NCI-H524 treated with DMSO at 0.1 percent for 48 hours (cell line): ENCODE measurements around the gene WLS.
"Not testable (repeated sequence)": the region's sequence is repeated elsewhere in the genome, so short reads cannot be mapped to it uniquely, and the experiment has no call there.

Experiments used
- DNase-seq: peaks from one replicate; lab custom pipeline; 2025; lab: John Stamatoyannopoulos, UW

Gene WLS

GRCh38 chr1:68164918-68165317 is 67.4 kb downstream of the WLS start:
- no peak for DNase-seq

GRCh38 chr1:68163220-68163619 is 69.1 kb downstream of the WLS start:
- no peak for DNase-seq

GRCh38 chr1:68162761-68163160 is 69.6 kb downstream of the WLS start:
- no peak for DNase-seq

DNA sequence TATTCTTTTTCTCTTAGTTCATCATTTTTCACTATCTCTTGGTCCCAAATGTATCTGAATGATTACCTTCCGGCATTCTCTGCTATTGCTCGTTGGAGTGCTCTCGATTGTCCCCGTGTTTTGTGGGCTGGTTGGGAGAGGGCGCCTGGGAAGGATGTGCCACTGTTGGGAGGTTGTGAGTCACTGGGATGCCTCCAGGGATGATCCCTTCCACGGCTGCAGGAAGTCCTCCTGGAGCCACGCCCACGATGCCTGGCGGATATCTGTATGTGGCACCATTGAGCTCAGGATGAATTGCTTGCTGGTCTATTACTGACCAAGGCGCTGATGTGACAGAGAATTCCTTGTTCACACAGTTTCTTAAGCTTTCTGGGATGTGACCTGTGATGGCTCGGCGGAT is 70.7 kb downstream of the WLS start:
- not testable (repeated sequence) for DNase-seq

DNA sequence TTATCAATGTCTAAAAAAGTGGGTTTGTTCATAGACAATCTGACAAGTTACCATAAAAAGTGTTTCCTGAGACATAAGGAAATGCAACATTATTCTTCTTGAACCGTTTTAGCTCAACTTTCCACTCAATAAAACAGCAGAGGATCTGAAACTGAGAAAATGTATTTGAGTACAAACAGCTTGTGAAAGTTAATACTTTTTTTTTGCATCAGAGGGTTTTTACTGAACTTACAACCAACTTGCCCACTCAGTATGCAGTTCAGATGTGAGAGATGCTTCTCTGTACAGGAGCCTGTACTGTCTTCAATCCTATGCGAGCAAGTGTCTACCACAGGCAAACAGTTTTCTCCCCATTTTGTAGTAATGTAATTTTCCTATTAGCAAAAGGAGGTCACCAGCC is 71.4 kb downstream of the WLS start:
- DNase-seq, result not testable (repeated sequence)

DNA sequence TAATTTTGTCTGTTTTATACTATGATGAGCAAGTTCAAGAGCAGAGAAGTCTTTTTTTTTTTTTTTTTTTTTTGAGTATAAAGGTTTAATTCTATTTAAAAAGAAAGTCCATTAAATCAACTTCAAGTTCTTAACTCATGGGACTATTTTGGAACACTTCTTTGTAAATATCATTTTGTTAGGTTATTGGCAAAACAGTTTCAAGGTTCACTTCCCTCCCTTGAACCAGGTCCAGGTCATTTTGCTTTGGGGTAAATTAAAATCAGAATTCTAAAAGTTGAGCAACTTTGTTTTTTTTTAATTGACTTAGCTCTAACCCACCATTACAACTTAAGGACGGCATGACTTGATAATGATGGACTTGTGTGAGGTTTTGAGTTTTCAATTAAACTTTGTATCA is 72.3 kb downstream of the WLS start:
- no peak for DNase-seq

GRCh38 chr1:68158837-68159236 is 73.5 kb downstream of the WLS start:
- no peak for DNase-seq

DNA sequence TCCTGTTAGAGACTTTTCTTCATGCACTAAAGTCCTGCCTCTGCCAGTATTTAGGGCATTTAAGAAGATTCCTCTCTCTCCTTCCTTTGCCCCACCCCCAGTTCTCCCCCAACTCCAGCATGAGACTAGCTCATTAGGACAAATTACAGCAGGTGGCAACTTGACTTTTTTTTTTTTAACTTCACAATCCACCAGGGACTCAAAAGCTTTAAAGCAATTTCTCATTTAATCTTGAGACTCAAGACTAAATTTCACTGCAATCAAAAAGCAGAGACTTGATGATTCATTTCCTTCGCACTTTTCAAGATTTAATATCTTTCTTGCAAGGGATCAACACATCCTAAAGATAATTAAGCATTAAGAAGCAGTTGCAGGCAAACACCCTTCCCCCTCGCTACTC is 74.9 kb downstream of the WLS start:
- DNase-seq, result peak; percentile 4

DNA sequence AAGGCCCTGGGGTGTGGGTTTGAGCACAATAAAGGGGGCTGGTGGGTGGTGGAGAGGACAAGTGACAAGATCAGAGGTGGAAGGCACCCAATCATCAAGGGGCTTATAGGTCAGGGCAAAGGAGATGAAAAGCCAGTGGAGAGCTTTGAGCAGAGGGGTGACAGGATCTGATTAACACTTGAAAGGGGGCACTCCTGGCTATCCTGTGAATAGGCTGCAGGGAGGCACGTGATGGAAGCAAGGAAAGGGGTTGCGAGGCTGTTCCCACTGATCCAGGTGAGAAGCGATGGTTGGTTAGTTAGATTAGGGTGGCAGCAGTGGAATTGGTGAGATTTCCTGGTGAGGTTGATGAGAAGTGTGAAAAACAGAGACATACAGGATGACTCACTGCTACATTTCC is 80.6 kb downstream of the WLS start:
- DNase-seq, result no peak

DNA sequence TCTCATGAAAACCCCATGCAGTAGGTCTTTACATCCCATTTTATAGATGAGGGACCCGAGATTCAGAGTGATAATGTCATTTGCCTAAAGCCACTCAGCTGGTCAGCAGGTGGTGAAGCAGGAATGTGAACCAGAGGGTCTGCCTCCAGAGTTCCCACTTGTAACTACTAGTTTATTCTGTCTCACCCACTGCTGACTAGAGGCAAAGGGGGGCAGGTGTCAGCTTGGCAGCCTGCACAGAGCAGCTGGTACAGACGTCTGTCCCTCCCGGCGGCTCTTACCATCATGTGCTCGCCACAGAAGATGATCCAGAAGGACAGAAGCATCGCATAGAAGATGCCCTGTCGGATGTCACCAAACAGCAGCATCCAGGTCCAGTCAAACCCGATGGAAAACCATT is 82.4 kb downstream of the WLS start:
- peak; percentile 81 for DNase-seq

DNA sequence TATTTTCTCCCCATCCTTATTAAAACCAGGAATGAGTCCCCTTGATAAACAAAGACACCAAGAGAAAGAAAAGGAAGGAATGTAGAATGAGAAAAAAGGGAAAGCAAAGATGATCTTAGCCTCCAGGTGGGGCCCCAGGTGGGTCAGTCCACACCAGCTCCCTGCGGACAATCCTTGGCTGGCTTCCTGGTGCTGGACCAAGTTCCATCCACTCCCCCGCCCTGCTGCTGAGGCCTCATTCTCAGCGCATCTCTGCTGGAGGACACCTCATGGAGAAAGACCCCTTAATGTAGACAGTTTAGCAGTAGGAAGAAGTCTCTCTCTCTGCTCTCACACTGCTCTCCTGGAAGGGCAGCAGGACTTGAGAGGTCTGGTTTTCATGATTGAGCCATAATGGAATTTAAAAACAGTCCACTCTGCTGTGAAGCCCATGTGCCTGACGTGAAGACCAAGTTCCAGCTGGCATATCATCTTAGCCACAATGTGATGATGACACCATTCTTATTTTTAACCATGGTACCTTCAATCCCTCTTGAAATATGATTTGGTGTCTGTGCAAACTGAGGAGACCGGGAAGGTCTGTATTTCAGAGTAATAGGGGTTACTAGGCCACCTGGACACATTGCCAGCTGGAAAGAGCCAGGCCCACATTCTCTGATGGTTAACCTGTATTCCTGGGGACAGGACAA is 83.1 kb downstream of the WLS start:
- no peak for DNase-seq

DNA sequence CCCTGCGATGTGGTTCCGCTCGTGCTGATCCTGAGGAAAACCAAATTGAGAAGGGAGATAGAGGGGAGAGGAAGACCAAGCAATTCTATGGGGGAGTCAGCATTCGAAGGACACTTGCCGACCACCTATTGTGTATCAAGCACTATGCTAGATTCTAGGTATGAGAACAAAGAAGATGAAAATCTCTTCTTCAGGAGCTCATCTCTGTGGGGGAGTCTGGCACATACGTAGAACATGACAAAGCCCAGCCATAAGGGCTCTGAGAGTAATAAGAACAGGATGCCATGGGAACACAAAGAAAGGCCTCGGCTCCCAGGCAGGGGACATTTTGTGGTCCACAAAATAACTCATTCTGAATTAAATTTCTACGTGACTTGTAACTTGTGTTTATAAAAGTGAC is 83.7 kb downstream of the WLS start:
- DNase-seq, result no peak

DNA sequence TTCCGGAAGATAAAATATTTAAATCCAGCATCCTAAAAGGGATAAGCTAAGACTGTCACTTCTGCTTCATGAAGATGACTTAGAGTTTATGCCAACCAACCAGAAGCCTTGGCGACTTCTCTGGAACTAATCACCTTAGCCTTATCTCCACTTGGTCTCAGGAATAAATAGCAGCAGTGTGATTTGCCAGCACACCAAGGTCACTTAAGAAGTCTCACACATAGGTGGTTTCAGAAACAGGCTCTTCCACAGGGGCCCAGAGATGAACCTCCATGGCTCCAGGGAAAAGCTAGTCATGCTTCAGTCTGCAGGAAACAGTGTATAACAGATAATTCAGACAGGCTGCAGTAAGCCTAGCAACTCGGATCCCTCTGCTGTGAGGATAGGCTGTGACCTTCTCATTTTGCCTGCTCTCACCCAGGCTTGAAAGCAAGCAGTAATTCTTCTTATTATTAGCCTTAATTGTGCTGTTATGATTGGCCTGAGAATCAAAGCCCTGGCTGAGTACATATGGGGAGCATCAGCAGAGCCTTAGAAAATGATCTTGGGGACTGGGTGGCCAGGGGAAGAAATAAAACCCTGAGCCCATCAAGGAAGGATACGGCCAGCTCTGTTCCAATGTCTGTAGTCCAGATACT is 84.7 kb downstream of the WLS start:
- no peak for DNase-seq

GRCh38 chr1:68145418-68146126 is 86.8 kb downstream of the WLS start:
- DNase-seq, result no peak

DNA sequence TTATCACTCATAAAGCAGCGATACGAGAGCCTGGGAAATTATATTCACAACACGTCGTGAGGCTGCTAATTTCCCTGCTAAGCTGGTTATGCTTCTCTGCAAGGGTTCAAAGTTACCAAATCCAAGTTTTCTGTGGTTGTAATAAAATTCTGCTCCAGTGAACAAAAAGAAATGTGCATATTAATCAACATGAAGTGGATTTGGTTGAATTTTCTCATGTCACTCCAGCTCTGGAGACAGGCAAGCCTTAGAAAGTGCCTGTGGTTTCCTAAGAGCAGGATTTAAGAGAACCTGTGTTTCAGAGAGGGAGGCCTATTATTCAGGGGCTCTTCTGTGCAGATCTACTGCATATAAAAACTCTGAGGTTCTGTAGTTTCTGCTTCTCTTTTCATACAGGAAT is 87.5 kb downstream of the WLS start:
- DNase-seq, result no peak

GRCh38 chr1:68143633-68144032 is 88.7 kb downstream of the WLS start:
- DNase-seq, result no peak

GRCh38 chr1:68142461-68142860 is 89.9 kb downstream of the WLS start:
- DNase-seq, result no peak

DNA sequence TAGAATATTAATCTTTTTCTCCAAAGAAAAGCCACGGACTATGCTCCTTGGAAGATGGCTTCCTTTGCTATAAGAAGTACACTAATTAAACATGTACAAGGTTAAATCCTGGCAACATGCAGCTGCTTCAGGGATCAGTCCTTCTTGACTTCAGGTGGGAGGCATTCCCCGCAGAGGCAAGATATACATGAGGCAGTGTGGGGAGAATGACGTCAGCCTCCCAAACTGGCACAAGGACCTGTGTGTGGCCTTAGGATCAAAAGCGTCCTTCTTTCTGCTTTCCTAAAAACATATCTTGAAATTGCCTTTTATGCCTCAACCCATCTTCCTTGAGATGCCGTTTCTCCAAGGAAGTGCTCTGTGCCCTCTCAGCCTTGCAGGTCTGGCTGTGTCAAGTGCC is 90.3 kb downstream of the WLS start:
- no peak for DNase-seq

DNA sequence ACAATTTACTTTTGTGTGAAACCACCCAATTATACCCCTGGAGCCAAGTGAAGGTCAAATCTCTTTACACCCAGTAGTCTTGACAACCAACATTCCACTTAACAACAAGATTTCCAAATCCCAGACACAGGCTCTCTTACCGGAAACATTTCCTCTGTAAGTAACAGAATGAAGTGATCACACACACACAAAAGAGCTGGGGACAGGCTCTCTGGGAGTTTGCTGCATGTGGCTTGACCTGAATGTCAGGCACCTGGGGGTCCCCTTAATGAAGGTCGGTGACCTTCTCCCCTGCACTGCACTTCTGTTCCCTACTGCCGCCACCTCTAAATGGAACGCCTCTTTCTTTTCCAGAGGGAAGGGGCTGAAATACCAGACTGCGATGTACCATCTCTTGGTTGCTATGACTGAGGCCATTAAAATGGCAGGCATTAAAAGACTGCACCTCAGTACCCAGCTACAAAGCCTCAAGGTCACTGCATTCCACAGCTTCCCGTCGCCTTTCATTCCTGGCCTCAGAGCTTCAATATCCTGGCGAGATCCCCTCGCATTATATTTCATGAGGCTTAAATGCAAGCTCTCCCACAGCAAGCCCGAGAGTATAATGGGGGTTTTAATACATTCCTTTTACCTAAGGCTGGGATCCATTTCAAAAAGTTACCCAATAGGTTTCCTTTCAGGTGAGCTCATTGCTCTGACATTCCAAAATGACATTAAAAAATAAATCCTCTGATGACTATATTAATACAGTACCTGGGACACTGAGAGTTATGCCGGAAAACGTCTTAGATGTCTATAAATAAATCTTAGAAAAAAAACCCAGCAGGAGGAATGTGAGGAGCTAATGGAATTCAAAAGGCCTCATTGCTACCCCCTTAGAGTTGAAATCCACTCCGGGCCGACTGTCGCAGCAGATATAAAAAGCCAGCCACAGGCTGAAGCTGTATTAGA is 91.0 kb downstream of the WLS start:
- no peak for DNase-seq

- DNase-seq, result no peak
These were observed 91.8 kb downstream of the WLS start for GRCh38 chr1:68140536-68140935.

DNA sequence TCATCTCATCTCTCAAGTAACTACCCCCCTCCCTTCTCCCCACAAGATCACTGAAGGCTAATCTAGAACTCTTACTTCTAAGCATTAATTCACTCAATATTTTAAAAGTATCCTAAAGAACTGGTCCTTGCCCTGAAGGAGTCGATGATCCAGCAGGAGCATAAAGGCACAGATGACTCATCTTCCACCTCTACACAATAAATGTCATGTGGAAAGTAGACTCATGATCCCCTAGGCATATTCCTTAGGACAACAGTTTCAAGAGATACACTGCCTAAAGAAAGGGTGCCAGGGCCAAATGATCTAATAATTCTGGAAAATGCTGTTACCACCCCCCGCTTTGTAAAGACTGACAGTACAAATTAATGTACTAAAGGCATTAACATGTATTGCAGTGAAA is 96.1 kb downstream of the WLS start:
- no peak for DNase-seq

DNA sequence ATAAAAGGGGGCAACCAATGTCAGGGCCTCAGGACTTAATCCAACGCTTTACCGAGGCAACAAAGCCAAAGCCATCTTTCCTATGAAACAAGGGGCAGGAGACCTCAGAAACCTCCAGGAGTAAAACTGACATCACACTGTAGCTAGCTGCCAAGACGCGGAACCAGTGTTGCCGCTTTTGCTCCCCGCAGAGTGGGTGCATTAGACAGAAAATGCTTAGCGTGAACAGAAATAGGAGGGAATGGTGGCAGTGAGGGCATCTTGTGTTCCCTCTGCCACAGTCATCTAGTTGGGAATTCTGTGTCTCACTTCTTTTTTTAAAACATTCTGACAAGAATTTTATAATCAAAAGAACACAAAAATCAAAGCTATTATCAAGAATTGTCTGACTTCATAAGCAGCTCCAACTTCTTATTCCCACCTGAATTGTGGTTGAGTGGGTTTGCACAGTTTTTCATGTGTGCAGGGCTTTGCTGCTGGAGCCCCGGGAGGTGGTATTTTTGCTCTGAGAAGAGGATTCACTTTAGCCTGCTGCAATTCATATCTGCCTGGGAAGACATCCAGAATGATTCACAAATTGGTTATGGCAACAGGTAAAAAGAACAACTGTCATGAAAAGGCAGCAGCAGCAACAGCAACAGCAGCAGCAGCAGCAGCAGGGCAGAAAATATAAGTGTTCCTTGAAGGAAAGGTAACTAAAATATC is 99.7 kb downstream of the WLS start:
- DNase-seq, result no peak
